ENCODE data around the gene COPB1. TPM values are rescaled to one million over a fixed set of nuclear protein-coding genes. Genes with fewer than 3 reads are reported as not detected.
A peak's percentile ranks its signal among the peaks of the same experiment; 100 is the strongest.

Gene COPB1
- total RNA-seq, 1 experiment from 2014 or later = 357 TPM

- DNase-seq (ENCODE audit: low read depth) = peak; percentile 41
Measured at GRCh38 chr11:14506532-14506931, 6.9 kb upstream of the COPB1 start.

- no peak for DNase-seq (ENCODE audit: low read depth)
Measured at GRCh38 chr11:14503023-14503422, 3.4 kb upstream of the COPB1 start.

- no peak for DNase-seq (ENCODE audit: low read depth)
Measured at GRCh38 chr11:14502039-14502438, 2.4 kb upstream of the COPB1 start.

GRCh38 chr11:14500181-14500651 is 605 bp upstream of the COPB1 start:
- DNase-seq (ENCODE audit: low read depth) = peak; percentile 69

GRCh38 chr11:14499178-14499559 is 442 bp downstream of the COPB1 start:
- peak; percentile 22 for DNase-seq (ENCODE audit: low read depth)

GRCh38 chr11:14480716-14481115 is 18.9 kb downstream of the COPB1 start:
- DNase-seq (ENCODE audit: low read depth) = no peak

GRCh38 chr11:14471127-14471526 is 28.5 kb downstream of the COPB1 start:
- no peak for DNase-seq (ENCODE audit: low read depth)

- DNase-seq (ENCODE audit: low read depth) = no peak
Measured at GRCh38 chr11:14463623-14464022, 36.0 kb downstream of the COPB1 start.

- no peak for DNase-seq (ENCODE audit: low read depth)
Measured at GRCh38 chr11:14460147-14460546, 39.5 kb downstream of the COPB1 start.

- no peak for DNase-seq (ENCODE audit: low read depth)
Measured at GRCh38 chr11:14458377-14458776, 41.2 kb downstream of the COPB1 start.

- no peak for DNase-seq (ENCODE audit: low read depth)
Measured at GRCh38 chr11:14455648-14456430, 43.8 kb downstream of the COPB1 start.

GRCh38 chr11:14454861-14455632 is 44.6 kb downstream of the COPB1 start:
- peak; percentile 40 for DNase-seq (ENCODE audit: low read depth)

- DNase-seq (ENCODE audit: low read depth) = peak; percentile 64
Measured at GRCh38 chr11:14451825-14452224, 47.8 kb downstream of the COPB1 start.

- DNase-seq (ENCODE audit: low read depth) = peak; percentile 52
Measured at GRCh38 chr11:14449302-14449714, 50.3 kb downstream of the COPB1 start.

- no peak for DNase-seq (ENCODE audit: low read depth)
Measured at GRCh38 chr11:14448240-14448639, 51.4 kb downstream of the COPB1 start.

GRCh38 chr11:14446701-14447169 is 52.9 kb downstream of the COPB1 start:
- peak; percentile 61 for DNase-seq (ENCODE audit: low read depth)

- DNase-seq (ENCODE audit: low read depth) = peak; percentile 69
Measured at GRCh38 chr11:14445542-14446530, 53.8 kb downstream of the COPB1 start.

- DNase-seq (ENCODE audit: low read depth) = no peak
Measured at GRCh38 chr11:14444441-14445189, 55.0 kb downstream of the COPB1 start.

GRCh38 chr11:14443638-14444037 is 56.0 kb downstream of the COPB1 start:
- DNase-seq (ENCODE audit: low read depth) = peak; percentile 94

GRCh38 chr11:14435717-14436512 is 63.7 kb downstream of the COPB1 start:
- DNase-seq (ENCODE audit: low read depth) = no peak

Measured in M059J (cell line).